ENCODE results near the gene CAV1.

The CAV1 gene

DNA sequence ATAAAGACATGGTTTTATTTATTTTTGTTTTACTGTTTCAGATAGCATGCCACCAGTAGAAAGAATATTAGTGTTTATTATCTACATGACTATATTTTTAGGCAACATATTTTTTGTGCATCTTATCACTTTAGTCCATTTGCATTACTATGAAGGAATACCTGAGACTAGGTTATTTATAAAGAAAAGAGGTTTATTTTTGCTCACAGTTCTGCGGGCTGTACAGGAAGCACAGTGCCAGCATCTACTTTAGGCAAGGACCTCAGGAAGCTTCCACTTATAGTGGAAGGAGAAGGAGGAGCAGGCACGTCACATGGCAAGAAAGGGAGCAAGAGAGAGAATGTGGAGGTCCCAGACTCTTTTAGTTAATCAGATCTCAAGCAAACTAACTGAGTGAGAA, 19.6 kb upstream of the CAV1 start:
- no peak for DNase-seq

DNA sequence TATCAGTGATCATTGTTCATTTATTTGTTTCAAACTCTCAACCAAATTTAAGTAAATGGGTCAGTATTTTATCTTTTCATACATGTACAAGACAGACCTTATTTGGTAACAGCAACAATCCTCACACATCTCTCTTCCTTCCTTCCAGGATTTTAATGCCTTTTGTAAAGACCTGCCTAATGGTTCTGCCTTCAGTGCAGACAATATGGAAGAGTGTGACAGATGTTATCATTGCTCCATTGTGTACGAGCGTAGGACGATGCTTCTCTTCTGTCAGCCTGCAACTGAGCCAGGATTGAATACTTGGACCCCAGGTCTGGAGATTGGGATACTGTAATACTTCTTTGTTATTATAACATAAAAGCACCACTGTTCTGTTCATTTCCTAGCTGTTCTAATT, 19.0 kb upstream of the CAV1 start:
- no peak for DNase-seq

DNA sequence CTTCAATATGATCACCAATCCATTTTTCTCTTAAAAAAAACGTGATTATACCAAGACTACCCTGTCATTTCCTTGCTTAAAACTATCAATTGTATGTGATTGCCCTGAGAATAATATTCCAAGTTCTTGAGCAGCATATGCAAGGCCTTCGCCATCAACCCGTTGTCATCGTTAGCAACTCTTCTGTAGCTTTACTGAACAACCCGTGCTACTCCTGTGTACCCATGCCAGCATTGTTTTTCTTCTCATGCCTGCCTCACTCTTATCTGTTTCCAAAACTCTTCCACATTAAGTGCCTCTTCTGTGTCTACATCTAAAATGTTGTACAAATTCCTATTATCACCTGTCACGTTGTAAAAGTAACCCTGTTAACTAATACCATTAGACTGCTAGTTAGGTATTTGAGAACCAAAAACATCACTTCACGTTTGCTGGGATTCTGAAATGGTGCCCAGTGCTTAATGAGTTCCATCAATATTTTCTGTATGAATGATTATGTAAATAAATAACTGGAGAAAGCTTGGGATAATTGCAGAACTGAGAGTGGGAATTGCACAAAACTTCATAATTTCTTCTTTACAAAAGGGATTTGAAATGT, 14.8 kb upstream of the CAV1 start:
- no peak for DNase-seq

DNA sequence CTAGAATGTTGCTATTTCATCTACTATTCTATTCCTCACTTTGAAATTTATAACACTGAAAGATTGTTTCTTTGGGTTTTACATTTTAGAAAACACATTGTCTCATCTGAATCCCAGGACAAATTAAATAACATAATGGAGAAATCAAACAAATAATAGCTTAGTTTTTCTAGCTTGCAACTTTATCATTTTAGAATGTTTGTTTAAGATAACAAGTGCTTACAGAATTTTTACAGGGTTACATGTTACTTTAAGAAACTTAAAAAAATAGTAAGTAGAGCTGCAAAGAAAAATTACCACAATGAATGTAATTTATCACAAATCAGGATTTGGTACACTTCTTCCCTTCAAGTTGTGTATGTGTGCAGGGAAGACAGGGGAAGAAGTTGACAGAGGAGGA, 14.0 kb upstream of the CAV1 start:
- no peak for DNase-seq

DNA sequence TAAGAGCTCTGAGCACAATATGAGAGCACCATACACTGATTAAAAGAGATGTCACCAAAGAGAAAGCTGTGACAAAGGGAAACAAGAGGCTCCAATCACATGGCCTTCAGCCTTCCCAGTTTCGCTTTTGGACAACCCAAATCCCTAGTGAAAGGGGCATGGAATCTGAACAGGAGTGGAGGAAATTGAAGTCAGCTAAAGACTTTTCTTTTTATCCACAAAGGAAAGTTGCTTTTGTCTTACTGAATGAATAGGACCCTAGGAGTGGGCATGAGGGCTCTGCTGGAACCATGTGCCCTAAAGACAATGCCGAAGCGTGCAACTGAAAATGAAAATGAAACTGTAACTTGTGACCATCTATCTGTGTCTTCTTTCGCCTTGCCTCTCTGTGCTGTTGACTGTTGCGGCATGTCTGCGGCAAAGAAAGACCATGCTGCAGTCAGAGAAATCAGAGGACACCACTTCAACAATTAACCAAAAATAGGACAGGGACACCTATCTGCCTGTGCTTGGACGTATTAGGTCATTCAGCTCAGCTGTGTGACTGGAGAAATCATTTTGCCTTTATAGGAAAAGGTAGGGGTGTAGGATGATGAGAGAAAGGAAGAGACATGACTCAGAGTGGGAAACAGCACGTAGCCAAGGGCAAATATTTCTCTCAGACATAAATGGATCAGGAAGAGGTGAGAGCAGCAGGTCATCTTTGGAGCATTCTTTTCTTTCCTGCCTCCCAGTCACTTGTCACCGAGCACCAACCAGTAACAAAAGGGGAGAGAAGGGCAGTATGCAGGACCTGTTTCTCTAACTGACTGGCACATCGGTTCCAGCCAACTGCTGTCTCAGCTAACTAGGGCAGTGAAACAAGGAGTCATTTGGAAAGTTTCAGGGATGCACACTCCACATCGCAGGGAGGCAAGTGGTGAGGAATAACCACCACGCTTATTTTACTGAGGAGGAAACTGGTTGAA, 13.0 kb upstream of the CAV1 start:
- DNase-seq = no peak

DNA sequence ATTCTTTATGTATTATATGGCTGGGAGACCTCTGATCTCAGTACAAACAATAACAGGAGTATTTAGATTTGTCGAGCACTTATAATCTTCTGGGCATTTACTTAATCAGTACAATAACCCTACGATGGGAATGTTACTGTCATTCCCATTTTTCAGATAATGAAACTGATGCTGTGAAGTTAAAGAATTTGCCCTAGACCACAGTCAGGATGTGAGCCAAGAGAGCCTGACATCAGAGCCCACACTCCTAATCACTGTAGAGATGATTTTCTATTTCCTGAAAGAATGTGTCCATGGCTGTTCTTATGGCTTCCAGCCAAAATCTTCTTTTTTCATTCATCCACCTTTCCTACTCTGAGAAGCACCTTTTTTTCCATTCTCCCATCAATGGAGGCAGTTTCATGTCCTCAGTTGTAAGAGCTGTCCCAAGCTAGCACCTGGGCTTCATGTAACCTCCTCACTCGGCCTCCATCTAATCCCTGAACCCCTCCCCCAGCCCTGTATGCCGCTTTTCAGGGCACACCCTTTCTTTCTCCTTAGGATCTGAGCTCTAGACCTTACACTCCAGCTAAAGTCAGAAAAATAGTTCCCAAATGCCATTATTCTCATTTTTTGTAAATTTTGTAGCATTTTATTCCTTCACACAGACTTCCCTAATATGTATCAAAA, 12.2 kb upstream of the CAV1 start:
- no peak for DNase-seq

DNA sequence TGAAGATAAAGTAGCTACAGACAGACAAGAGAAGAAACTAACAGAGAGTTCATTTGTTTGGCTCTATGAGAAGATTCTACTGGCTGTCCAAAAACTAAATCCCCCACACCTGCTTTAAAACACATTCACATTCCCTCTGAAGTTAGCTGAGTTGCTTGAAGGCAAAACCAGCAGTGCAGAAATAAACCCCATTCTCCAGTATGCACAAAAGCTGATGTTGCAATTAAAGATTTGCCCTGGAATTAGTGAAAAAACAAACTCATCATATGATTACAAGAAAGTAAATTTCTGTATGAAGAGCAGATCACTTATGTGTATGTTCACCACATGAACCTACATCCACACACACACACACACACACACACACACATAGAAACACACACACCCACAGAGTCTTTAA, 9.3 kb upstream of the CAV1 start:
- no peak for DNase-seq

DNA sequence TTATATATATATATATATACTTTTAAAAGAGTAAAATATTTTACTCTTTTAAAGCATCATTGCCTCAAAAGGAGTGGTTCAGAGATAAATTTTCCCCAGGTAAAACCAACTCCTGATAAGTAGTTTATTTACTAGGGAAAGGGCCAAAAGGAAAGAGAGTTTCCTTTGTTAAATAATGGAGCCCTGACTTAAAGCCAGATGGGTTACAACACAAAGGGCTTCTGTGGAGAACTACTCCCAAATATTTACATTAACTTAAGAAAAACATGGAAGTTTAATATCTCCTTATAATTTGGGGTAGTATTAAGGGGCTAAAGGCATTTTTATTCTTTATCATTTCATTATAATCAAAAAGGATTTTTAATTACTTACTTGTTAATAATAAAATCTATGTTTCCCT, 8.5 kb upstream of the CAV1 start:
- DNase-seq = no peak

DNA sequence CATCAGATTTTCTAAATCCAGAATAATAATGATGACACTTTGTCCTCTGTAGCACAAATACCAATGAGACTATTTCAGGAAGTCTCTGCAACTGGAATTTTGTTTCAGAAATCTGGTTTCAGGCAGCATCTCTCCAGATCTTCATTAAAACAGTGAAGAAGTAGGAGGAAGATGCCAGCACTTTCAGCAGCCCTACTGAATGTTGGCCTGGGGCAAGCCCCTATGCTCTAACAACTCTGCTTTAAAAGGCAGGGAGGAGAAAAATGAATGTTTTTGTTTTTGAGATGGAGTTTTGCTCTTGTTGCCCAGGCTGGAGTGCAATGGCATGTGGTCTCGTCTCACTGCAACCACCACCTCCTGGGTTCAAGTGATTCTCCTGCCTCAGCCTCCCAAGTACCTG, 7.2 kb upstream of the CAV1 start:
- no peak for DNase-seq

DNA sequence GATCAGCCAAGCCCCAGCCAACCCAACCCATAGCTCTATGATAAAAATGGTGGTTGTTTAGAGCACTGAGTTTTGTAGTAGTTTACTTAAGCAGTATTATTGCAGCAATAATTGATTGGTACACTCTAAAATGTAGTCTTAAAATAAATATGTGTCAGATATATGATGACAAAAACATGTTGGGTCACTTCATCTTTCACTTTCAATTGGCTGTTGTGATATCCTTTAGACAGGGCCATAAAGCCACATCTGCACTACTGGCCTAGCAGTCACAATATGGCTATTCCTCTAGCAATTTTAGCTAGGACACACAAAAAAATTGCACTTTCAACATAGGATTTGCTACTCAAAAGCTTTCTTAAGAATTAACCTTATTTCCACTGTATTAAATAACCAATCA, 5.9 kb upstream of the CAV1 start:
- DNase-seq = no peak

DNA sequence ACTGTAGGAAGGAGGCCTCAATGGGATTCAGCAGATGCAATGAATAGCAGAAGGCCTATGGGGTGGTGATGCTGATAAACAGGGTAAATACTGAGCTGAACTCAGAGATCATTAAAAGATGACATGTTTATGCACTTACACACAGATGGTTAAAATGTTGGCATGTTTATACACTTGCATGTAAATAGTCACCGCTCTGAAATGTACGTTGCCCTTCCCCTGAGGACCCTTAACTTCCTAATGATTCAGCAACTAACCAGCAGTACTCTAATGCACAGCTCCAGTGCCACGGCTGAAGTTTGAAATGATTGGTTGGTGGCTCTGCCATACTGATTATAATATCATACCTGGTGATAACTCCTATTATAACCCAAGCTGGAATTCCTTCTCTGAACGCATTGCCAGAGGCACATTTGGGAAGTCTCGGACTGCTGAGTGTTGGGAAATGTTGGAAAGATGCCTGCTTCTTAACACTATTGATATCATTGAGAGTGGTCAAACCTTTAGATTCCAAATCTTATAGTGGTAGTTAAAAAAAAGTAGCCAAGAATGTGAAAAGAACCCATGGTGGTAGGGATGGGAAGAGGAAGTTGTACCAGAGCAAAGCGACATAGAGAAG, 3.7 kb upstream of the CAV1 start:
- no peak for DNase-seq

DNA sequence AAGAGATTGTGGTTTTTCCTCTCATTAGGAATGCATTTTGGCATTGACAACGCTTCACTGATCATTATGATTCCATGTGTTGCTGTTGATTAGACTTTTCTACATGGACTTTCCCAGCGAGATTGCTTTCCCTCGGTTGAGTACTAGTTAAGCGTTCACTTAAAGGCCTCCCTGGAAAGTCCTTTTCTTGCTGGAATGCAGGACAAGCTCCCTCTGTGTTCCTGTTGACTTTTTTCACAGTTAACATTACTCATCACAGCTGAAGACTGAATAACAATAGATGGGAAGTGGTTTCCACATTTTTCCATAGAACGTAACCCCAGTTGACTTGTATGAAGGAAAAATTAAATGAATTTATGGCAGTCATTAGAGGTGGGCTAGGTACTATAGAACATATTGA, 2.6 kb upstream of the CAV1 start:
- no peak for DNase-seq

DNA sequence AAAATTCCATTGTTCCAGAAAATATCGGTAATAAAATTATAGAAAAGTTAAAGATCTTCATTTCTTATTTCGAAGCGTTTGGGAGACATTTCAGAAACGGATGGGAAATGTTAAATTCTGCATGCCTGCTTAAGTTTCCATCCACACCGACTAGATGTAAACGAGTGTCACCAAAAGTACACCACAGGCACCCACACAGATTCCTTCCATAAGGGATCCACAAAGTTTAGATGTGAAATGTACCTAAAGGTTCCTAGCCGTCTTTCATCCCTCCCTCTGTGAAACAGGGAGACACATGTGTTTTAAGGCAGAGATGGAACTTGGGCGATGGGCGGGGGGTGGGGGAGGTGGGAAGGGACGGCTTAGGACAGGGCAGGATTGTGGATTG, 621 bp upstream of the CAV1 start:
- no peak for DNase-seq

DNA sequence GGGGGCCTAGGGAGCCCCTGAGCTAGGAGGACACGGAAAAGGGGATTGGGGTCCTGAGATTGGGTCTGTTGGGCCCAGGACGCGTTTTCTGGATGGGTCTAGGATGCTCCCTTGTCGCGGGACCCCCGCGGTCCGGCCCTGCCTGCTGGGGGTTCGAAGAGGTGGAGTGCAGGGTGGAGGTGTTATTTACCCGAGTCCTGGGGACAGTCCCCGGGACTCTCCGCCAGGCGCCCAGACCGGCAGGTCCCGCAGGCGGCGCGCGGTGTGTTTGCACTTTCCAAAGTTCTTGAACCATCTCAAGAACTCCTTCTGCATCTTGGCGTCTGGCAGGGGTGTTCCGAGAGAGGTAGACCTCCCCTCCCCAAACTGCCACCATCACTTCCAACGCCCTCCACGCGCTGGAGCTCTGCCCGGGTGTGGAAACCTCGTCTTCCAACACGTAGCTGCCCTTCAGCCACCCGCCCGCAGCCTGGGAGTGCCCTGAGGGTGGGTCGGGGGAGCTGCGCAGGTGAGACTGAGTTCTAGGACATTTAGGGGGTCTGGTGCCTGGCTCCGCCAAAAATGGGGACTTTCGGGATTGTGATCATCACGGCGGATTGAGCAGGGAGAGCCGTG, 569 bp downstream of the CAV1 start:
- peak; percentile 42 for DNase-seq

DNA sequence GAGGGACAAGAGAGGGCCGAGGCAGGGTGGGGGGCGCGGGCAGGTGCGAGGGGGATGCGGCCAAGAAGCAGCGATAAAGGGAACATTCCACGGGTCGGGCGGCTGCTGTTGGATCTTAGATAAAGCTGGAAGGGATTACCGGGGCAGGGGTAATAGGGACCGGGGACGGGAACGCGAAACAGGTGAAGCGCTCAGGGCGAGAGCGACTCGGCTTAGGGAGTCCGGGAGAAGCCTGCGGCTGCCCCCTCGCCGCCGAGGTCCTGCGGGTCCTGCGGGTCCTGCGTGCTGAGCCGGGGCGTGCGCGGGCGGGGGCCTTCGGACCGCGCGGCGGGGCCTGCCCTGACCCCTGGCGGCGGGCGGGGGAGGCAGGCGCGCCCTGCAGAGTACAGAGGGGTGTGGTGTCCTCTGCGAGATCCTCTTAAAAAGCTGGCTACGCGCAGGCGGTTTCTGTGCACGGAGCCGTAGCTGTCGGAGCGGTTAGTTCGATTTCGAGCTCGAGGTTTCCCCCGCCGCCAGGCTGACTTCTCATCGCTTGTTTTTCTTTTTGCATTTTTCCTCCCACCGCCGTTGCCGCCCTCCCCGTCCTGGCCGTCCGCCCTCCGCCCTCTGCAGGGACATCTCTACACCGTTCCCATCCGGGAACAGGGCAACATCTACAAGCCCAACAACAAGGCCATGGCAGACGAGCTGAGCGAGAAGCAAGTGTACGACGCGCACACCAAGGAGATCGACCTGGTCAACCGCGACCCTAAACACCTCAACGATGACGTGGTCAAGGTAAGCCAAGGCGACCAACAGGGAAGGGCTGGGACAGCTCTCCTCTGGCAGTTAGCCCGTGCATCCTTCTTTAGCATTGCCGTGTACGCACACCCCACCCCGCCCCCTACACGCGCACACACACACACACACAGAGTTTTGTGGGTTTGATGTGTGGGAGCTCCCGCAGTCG, 1.4 kb downstream of the CAV1 start:
- DNase-seq = peak; percentile 84

DNA sequence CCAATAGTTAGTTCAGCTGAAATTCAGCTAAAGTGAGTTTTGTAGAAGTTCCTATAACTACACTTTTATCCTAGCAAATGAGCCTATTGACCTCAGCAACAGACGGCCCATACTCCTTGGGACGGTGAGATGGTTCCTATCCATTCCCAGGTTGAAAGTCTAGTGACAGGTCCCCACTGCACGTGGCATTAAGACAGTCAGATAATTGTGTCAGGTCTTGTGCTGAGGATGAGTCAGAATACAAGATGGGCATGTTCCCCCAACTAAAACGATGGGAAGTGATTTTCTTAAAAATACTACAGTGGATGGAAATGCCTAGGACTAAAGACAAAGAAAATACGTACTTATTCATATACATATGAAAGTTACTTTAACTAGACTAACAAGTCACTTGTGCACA, 2.1 kb downstream of the CAV1 start:
- DNase-seq = no peak

DNA sequence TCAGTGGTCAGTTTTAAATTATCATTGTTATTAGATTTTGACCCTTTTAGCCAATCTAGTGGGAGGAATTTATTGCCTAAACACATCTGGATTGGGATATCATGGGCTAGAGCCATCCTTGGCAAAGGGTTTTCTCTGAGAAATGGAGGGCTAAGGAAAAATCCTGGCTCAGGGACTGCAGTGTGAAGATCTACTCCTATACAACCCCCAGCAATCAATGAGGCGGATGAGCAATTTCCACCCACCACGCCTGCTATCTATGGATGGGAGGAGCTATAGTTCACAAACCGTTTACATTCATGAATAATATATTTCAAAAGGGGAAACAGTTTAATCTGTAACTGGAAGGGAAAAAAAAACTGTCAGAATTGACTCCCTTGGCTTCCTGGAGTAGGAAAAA, 2.7 kb downstream of the CAV1 start:
- no peak for DNase-seq

DNA sequence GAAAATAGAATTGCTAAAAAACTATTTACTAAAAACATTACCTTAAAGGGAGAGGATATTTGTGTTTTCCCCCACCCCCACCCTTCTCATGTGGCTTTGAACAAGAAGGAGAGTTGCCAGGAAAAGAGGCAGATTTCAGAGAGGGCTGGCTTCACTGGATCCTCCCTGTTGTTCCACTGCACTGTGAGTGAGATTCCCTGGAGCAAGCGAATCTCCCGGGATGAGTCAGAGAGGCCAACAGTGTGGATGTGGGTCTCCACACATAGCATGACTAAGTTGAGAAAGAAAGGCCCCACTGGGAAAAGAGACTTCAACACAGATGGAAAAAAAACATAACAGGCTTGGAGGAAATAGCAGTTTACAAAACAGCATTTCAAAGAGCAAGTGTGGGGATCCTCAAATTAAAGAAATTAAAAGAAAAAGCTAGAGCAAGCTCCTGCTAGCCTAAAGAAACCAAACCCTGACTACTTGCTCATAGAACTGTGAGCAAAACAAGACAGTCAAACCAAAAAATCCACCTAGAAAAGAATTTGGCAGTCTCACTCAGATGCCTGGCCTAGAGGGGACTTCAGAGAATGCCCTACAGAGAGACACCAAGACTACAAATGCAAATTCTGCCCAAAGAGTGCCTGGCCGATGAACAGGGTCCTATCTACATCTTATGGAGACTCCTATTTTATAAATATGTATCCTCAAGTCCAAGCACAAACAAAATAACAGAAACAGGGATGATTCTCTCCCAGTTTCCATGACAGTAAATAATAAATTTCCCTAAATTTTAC, 3.4 kb downstream of the CAV1 start:
- peak; percentile 40 for DNase-seq

DNA sequence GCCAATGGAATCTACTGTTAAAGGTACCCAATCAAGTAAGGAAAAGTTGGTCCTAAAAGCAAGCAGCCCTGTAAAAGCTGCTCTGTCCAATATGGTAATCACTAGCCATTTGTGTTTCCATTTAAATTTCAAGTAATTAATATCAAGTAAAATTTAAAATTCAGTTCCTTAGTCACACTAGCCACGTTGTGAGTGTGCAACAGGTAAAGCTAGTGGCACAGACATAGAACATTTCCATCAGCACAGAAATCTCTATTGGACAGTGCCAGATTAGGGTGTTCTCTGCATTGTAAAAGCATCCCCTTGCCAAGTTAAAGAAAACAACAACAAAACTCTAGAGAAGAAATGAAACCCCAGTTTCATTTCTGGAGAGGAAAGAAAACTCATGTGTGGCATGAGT, 4.4 kb downstream of the CAV1 start:
- DNase-seq = no peak

DNA sequence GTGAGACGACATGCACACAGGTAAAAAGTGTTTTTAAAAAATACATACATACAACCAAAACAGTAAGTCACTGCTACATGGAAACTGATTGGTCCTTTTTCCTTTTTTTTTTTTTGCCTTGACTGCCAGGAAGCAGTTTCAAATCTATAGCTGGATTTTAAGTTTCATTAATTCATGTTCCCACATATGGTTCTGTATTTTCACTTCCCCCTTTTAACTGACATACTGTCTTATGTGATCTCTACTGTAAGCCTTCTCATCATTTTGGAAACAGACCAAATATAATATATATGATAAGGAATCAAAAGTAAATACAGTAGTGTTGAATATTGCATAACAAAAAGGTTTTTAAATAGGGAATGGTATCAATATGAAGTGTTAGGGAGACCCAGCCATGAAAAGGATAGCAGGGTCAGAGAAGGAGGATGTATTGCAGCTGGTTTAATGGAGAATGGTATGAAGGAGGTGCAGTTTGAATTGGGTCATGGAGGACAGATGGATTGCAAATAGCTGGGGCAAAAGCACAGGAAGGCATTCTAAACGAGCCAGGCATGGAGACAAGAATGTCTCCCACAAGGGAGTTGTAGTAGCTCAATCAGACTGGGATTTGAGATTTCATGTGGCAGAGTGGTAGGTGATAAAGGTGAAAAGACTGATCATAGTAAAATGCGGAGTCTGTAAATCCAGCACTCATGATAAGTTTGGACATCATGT, 5.4 kb downstream of the CAV1 start:
- DNase-seq = no peak
